T-helper 17 cell (primary cell): ENCODE data around the gene ZNF827. TPM values are rescaled to one million over a fixed set of nuclear protein-coding genes. Genes with fewer than 3 reads are reported as not detected.

Source experiments
- ATAC-seq: fragments of 150-1000 bp; cut with Tn5 transposase; 2 replicates; pipeline ENCODE4 v1.10.0; 2021; ENCODE audit warnings: mild to moderate bottlenecking, moderate library complexity
- DNase-seq, 3 donors: peaks; one replicate each; pipeline versions ENCODE4 v3.0.0 to v3.0.0-alpha.2; 2020 to 2021
- H3K9me3 ChIP-seq: one replicate; pipeline ENCODE4 v1.7.0; 2013; ENCODE audit warnings: low read length, mild to moderate bottlenecking; ENCODE audit not compliant: control insufficient read depth, poor library complexity, severe bottlenecking
- H3K27ac Mint-ChIP-seq: one replicate; pipeline ENCODE4 v1.8.0; 2022; ENCODE audit warnings: mild to moderate bottlenecking, moderate library complexity, mixed read lengths
- H3K27me3 Mint-ChIP-seq: one replicate; pipeline ENCODE4 v1.8.0; 2022; ENCODE audit warnings: mixed read lengths
- H3K36me3 Mint-ChIP-seq: one replicate; pipeline ENCODE4 v1.8.0; 2022; ENCODE audit warnings: low read depth, mixed read lengths
- H3K4me1 Mint-ChIP-seq: one replicate; pipeline ENCODE4 v1.8.0; 2022; ENCODE audit warnings: mild to moderate bottlenecking, mixed read lengths
- H3K4me3 Mint-ChIP-seq: one replicate; pipeline ENCODE4 v1.8.0; 2022; ENCODE audit warnings: mild to moderate bottlenecking, moderate library complexity, mixed read lengths
- total RNA-seq, 4 donors: library from RNA in 2 of 4; stranded (reverse) in 2 of 4; gene quantifications; one replicate each; pipeline ENCODE4 v1.2.3 and lab custom pipeline; 2022 to 2026

Gene ZNF827
- total RNA-seq, 2 donors from 2014 or later: 14.9 to 16.3 TPM

DNA sequence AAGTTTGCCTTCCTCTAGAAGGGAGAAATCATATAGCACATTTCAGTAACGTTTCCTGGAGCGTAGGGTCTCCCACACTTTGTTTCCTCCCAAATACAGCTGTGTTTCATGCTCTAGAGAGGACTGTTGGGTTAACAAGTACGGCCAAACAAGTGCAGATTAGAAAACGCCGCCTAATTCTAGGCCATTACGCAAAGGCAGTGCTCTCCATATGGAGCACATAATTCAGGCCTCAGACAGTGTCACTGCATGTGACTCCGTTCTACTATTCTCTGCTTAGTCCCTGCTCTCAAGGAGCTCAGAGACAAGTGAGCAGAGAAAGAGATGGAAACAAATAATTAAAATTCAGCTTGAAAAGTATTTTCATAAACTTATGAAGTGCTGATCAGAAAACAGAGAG lies 11.6 kb downstream of the ZNF827 start:
- Mint-ChIP-seq H3K36me3 (peaks cover 2% of the 10 kb centered on the region), H3K27me3 (no peaks in the 10 kb centered on the region), H3K27ac (no peak overlapping the region), H3K4me3 (no peak overlapping the region), H3K4me1 (peaks cover 15% of the 10 kb centered on the region)
- DNase-seq: no peak
- no peaks in the 10 kb centered on the region for H3K9me3 ChIP-seq
- ATAC-seq: no peak

DNA sequence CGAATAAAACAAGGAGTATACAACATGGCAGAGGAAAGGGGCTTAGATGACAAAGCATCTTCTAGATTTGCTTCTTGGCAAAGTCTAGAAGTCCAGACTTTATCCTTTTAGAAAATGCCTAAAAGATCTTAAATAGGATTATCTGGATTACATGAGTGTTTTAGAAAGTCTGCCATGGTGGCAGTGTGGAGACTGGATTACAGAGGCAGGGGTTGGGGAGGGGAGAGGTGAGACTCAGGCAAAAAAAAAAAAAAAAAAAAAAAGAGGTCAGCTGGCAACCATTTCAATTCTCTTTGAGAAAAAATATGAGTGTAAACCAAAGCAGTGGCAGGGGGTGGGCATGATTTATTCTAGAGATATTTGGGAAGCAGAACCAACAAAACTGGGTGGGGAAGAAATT lies 17.4 kb downstream of the ZNF827 start:
- Mint-ChIP-seq H3K4me3 (no peak overlapping the region), H3K27ac (no peak overlapping the region)

GRCh38 chr4:145920205-145920604 lies 18.4 kb downstream of the ZNF827 start:
- no peaks in the 10 kb centered on the region for H3K9me3 ChIP-seq
- peaks cover 20% of the 10 kb centered on the region for H3K4me1 Mint-ChIP-seq
- H3K36me3 Mint-ChIP-seq: peaks cover 7% of the 10 kb centered on the region
- no peak overlapping the region for H3K4me3 Mint-ChIP-seq
- DNase-seq (no peak), ATAC-seq (no peak)
- no peak overlapping the region for H3K27ac Mint-ChIP-seq
- H3K27me3 Mint-ChIP-seq: no peaks in the 10 kb centered on the region

More for the DNA sequence above, 17.4 kb downstream of the ZNF827 start:
- Mint-ChIP-seq H3K36me3 (peaks cover 7% of the 10 kb centered on the region), H3K27me3 (no peaks in the 10 kb centered on the region), H3K4me1 (peaks cover 17% of the 10 kb centered on the region)
- H3K9me3 ChIP-seq: no peaks in the 10 kb centered on the region
- DNase-seq (no peak), ATAC-seq (no peak)

DNA sequence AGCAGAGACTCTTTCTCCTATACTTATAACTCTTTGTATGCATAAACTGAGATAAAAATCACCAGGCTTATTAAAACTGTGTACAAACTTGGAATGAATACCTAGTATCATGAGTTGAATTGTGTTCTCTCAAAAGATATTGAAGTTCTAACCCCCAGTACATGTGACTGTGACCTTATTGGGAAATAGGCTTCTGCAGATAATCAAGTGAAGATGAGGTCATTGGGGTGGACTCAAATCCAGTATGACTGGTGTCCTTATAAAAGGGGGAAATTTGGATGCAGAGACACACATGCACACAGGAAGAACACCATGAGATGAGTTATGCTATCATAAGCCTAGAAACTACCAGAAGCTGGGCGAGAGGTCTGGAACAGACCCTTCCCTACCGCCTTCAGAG lies 26.2 kb downstream of the ZNF827 start:
- DNase-seq (no peak), ATAC-seq (no peak)
- Mint-ChIP-seq H3K4me3 (no peak overlapping the region), H3K27ac (no peak overlapping the region), H3K27me3 (no peaks in the 10 kb centered on the region), H3K36me3 (no peaks in the 10 kb centered on the region), H3K4me1 (peaks cover 5% of the 10 kb centered on the region)
- H3K9me3 ChIP-seq: no peaks in the 10 kb centered on the region

DNA sequence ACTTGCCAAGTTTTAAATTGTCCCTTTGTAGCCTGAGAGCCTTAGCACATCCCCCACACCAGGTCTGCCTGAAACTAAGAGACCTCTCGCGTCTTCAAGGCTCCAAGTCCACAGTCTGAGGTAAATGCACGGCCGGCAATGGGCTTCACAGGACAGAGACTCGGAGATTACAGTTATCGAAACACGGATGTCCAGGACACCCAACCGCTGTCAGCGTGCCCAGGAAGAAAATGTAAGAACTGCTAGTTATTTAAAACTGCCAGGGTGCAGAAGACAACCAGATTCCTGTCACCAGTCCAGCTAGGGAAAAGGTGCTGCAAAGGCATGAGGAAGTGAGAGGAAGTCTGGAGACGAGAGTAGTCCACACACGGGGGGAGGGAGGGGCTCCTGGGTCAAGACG lies 28.9 kb downstream of the ZNF827 start:
- H3K36me3 Mint-ChIP-seq: no peaks in the 10 kb centered on the region
- ATAC-seq: no peak
- no peak overlapping the region for H3K27ac Mint-ChIP-seq
- H3K9me3 ChIP-seq: no peaks in the 10 kb centered on the region
- H3K4me3 Mint-ChIP-seq: no peak overlapping the region
- no peak for DNase-seq
- peaks cover 14% of the 10 kb centered on the region for H3K4me1 Mint-ChIP-seq
- H3K27me3 Mint-ChIP-seq: no peaks in the 10 kb centered on the region

GRCh38 chr4:145909281-145909715 lies 29.3 kb downstream of the ZNF827 start:
- H3K9me3 ChIP-seq: no peaks in the 10 kb centered on the region
- DNase-seq: no peak
- ATAC-seq: no peak
- H3K4me1 Mint-ChIP-seq: peaks cover 17% of the 10 kb centered on the region
- H3K27me3 Mint-ChIP-seq: no peaks in the 10 kb centered on the region
- H3K36me3 Mint-ChIP-seq: peaks cover 3% of the 10 kb centered on the region
- no peak overlapping the region for H3K27ac Mint-ChIP-seq
- no peak overlapping the region for H3K4me3 Mint-ChIP-seq

- Mint-ChIP-seq H3K36me3 (peaks cover 11% of the 10 kb centered on the region), H3K27ac (no peak overlapping the region), H3K27me3 (no peaks in the 10 kb centered on the region), H3K4me3 (no peak overlapping the region), H3K4me1 (peaks cover 26% of the 10 kb centered on the region)
- no peaks in the 10 kb centered on the region for H3K9me3 ChIP-seq
- DNase-seq: no peak
- no peak for ATAC-seq
Measured at GRCh38 chr4:145907812-145908211, 30.8 kb downstream of the ZNF827 start.

DNA sequence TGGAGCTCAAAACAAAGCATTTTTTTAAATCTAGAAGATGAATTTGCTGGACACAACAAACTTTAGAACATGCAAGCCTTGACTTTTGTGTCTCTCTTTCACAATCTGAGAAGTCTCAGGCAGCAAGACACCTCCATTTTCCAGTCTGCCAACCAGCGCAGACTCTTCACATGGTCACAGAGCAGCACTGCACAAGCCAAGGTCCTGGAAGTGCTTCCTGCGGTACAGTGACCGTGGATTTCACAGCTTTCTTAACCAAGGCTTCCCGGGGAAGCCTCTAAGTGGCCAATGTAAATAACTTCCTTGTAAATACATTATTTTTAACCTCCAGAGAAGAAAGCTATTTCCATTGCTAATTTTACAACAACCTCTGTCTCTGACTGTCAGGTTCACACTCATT lies 31.2 kb downstream of the ZNF827 start:
- no peak overlapping the region for H3K27ac Mint-ChIP-seq
- peaks cover 11% of the 10 kb centered on the region for H3K36me3 Mint-ChIP-seq

GRCh38 chr4:145904413-145905177 lies 34.0 kb downstream of the ZNF827 start:
- ATAC-seq: no peak
- Mint-ChIP-seq H3K36me3 (peaks cover 14% of the 10 kb centered on the region), H3K27ac (no peak overlapping the region), H3K4me3 (no peak overlapping the region), H3K27me3 (no peaks in the 10 kb centered on the region), H3K4me1 (peaks cover 26% of the 10 kb centered on the region)
- no peaks in the 10 kb centered on the region for H3K9me3 ChIP-seq
- DNase-seq: no peak

More for the DNA sequence above, 31.2 kb downstream of the ZNF827 start:
- DNase-seq: no peak
- Mint-ChIP-seq H3K4me3 (no peak overlapping the region), H3K4me1 (peaks cover 26% of the 10 kb centered on the region), H3K27me3 (no peaks in the 10 kb centered on the region)
- no peaks in the 10 kb centered on the region for H3K9me3 ChIP-seq
- no peak for ATAC-seq

DNA sequence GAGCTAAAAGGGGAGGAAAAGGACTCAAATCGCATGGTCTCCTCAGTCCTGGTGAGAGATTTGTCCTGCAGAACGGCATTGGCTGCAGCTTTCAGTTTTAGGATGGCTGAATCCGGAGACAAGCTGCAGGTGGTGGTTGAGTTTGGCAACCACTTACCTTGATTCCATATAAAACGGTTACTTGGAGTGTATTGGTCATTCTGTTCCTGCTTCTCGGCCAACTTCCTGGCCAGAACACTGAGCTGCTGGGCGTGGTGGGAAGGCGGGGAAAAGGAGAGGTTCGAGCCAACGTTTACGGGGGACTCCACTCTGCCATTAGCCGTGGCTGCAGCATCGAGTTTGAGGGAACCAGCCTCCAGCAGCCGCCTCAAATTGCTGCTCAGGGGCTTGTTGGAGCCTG lies 36.1 kb downstream of the ZNF827 start:
- Mint-ChIP-seq H3K27me3 (no peaks in the 10 kb centered on the region), H3K27ac (no peak overlapping the region), H3K36me3 (peaks cover 14% of the 10 kb centered on the region), H3K4me3 (no peak overlapping the region), H3K4me1 (peaks cover 26% of the 10 kb centered on the region)
- no peaks in the 10 kb centered on the region for H3K9me3 ChIP-seq
- ATAC-seq: no peak
- DNase-seq: no peak

- ATAC-seq: no peak
Measured at GRCh38 chr4:145899886-145900460, 38.6 kb downstream of the ZNF827 start.

GRCh38 chr4:145898926-145899531 lies 39.6 kb downstream of the ZNF827 start:
- Mint-ChIP-seq H3K4me3 (no peak overlapping the region), H3K4me1 (peaks cover 25% of the 10 kb centered on the region), H3K36me3 (peaks cover 10% of the 10 kb centered on the region), H3K27me3 (no peaks in the 10 kb centered on the region), H3K27ac (no peak overlapping the region)
- ATAC-seq (no peak), DNase-seq (no peak)
- no peaks in the 10 kb centered on the region for H3K9me3 ChIP-seq

More at GRCh38 chr4:145899886-145900460, 38.6 kb downstream of the ZNF827 start:
- H3K4me3 Mint-ChIP-seq: no peak overlapping the region
- peaks cover 26% of the 10 kb centered on the region for H3K4me1 Mint-ChIP-seq
- H3K9me3 ChIP-seq: no peaks in the 10 kb centered on the region
- H3K36me3 Mint-ChIP-seq: peaks cover 15% of the 10 kb centered on the region
- H3K27me3 Mint-ChIP-seq: no peaks in the 10 kb centered on the region
- DNase-seq: no peak
- no peak overlapping the region for H3K27ac Mint-ChIP-seq

- Mint-ChIP-seq H3K27me3 (no peaks in the 10 kb centered on the region), H3K4me1 (peaks cover 26% of the 10 kb centered on the region), H3K36me3 (peaks cover 9% of the 10 kb centered on the region), H3K27ac (no peak overlapping the region), H3K4me3 (no peak overlapping the region)
- H3K9me3 ChIP-seq: no peaks in the 10 kb centered on the region
- ATAC-seq (no peak), DNase-seq (no peak)
Measured at GRCh38 chr4:145898466-145898865, 40.2 kb downstream of the ZNF827 start.
